Measurements from ENCODE around the gene CIB4.

- no peak for TF ChIP-seq POLR2A (IDR thresholded peaks at IDR 0.05)
- TF ChIP-seq CTCF (IDR thresholded peaks at IDR 0.05) = no peak
Observed at GRCh38 chr2:26645762-26646161, 4.6 kb upstream of the CIB4 start.
